SK-N-SH (cell line): ENCODE results near the gene GMPPA. TPM values are rescaled to one million over a fixed set of nuclear protein-coding genes. Genes with fewer than 3 reads are reported as not detected.
A peak's percentile ranks its signal among the peaks of the same experiment; 100 is the strongest.

Source experiments
- CTCF ChIA-PET: fragments of 300-600, 350-600 bp; formaldehyde crosslinking; extraction: SDS; loops from one replicate; lab custom pipeline; 2021; lab: Yijun Ruan, JAX
- POLR2A ChIA-PET: fragments of 350-600 bp; sonication (Branson Sonifier 250); formaldehyde crosslinking; extraction: SDS; loops from one replicate; lab custom pipeline; 2020; ENCODE audit warnings: antibody characterized with exemption, inconsistent platforms; lab: Yijun Ruan, JAX
- DNase-seq: peaks from one replicate; pipeline ENCODE4 v3.0.0; 2012
- H2AFZ ChIP-seq: fragments of 200-600 bp; sonication (generic); 2 replicates; pipeline ENCODE4 v1.8.1; 2016; ENCODE audit warnings: antibody characterized with exemption, mild to moderate bottlenecking, low read depth
- H3F3A ChIP-seq: fragments of 200-600 bp; sonication (generic); replicated peaks from 2 replicates; pipeline ENCODE3; 2016; ENCODE audit warnings: antibody characterized with exemption, mild to moderate bottlenecking; ENCODE audit not compliant: insufficient read depth
- H3K27ac ChIP-seq, 2 experiments: fragments of 200-500 bp in 1 of 2; fragments of 200-600 bp in 1 of 2; sonication (Bioruptor generic) in 1 of 2; sonication (generic), shearing (Covaris generic) in 1 of 2; 2 replicates each; pipeline versions ENCODE4 v1.5.1 to v1.6.1; 2014 to 2016; ENCODE audit warnings: low read depth in 2 of 2, inconsistent platforms in 1 of 2, low read length in 1 of 2, mild to moderate bottlenecking in 1 of 2, mixed read lengths in 1 of 2
- H3K27me3 ChIP-seq: fragments of 200-600 bp; sonication (generic), shearing (Covaris generic); 2 replicates; pipeline ENCODE4 v1.6.1; 2016; ENCODE audit warnings: mixed run types; ENCODE audit not compliant: insufficient read depth
- H3K36me3 ChIP-seq, 2 experiments: fragments of 200-500 bp in 1 of 2; fragments of 200-600 bp in 1 of 2; sonication (Bioruptor generic) in 1 of 2; sonication (generic) in 1 of 2; replicated peaks in 1 of 2; 2 replicates each; pipeline versions ENCODE3 to v1.5.1; 2014 to 2016; ENCODE audit warnings: low read length in 1 of 2, mild to moderate bottlenecking in 1 of 2; ENCODE audit not compliant: insufficient read depth in 2 of 2, control insufficient read depth in 1 of 2
- H3K4me1 ChIP-seq, 2 experiments: fragments of 200-500 bp in 1 of 2; fragments of 200-600 bp in 1 of 2; sonication (Bioruptor generic) in 1 of 2; sonication (generic), shearing (Covaris generic) in 1 of 2; 2 replicates each; pipeline versions ENCODE4 v1.5.1 to v1.6.1; 2014 to 2016; ENCODE audit warnings: low read depth in 1 of 2, low read length in 1 of 2, mixed run types in 1 of 2; ENCODE audit not compliant: insufficient read depth in 2 of 2, control insufficient read depth in 1 of 2
- H3K4me2 ChIP-seq: fragments of 200-600 bp; sonication (generic), shearing (Covaris generic); 2 replicates; pipeline ENCODE4 v1.6.1; 2017; ENCODE audit warnings: mixed run types
- H3K4me3 ChIP-seq, 2 experiments: fragments of 200-500 bp in 1 of 2; fragments of 200-600 bp in 1 of 2; sonication (Bioruptor generic) in 1 of 2; sonication (generic), shearing (Covaris generic) in 1 of 2; 2 replicates each; pipeline versions ENCODE4 v1.5.1 to v1.8.1; 2014 to 2016; ENCODE audit warnings: low read depth in 2 of 2, inconsistent platforms in 1 of 2, low read length in 1 of 2, mild to moderate bottlenecking in 1 of 2, mixed read lengths in 1 of 2, moderate library complexity in 1 of 2
- H3K79me2 ChIP-seq: fragments of 200-600 bp; sonication (generic); 2 replicates; pipeline ENCODE4 v1.8.1; 2017; ENCODE audit warnings: mild to moderate bottlenecking; ENCODE audit not compliant: insufficient read depth
- H3K9ac ChIP-seq: fragments of 200-600 bp; sonication (generic); 2 replicates; pipeline ENCODE4 v1.6.1; 2017; ENCODE audit warnings: mixed run types
- H3K9me2 ChIP-seq: fragments of 200-600 bp; sonication (generic); 2 replicates; pipeline ENCODE4 v1.6.1; 2017; ENCODE audit warnings: mixed run types
- H3K9me3 ChIP-seq: fragments of 200-600 bp; sonication (generic); 2 replicates; pipeline ENCODE4 v1.6.1; 2017; ENCODE audit warnings: mixed run types, mild to moderate bottlenecking, moderate library complexity
- H4K20me1 ChIP-seq: fragments of 200-600 bp; sonication (generic); 2 replicates; pipeline ENCODE4 v1.6.1; 2017; ENCODE audit warnings: mild to moderate bottlenecking, mixed run types; ENCODE audit not compliant: insufficient read depth
- EP300 ChIP-seq, 2 experiments: IDR thresholded peaks; 2 replicates each; pipeline versions ENCODE4 v1.4.0 to v1.6.1; 2012; ENCODE audit warnings: borderline replicate concordance in 1 of 2, low read depth in 1 of 2, low read length in 1 of 2
- EZH2phosphoT487 ChIP-seq: fragments of 200-600 bp; sonication (generic); IDR thresholded peaks from 2 replicates; pipeline ENCODE4 v1.6.1; 2017; ENCODE audit warnings: low read depth, mixed run types, mild to moderate bottlenecking, antibody characterized with exemption, moderate library complexity, borderline replicate concordance
- GATA2 ChIP-seq: sonication (generic); formaldehyde crosslinking; IDR thresholded peaks from 2 replicates; pipeline ENCODE4 v1.5.0; 2020; ENCODE audit warnings: mild to moderate bottlenecking, missing genetic modification reagents
- JUND ChIP-seq: IDR thresholded peaks from 2 replicates; pipeline ENCODE4 v1.4.0; 2012
- MAX ChIP-seq: IDR thresholded peaks from 2 replicates; pipeline ENCODE4 v1.4.0; 2012; ENCODE audit warnings: low read depth
- MXI1 ChIP-seq: IDR thresholded peaks from 2 replicates; pipeline ENCODE4 v1.6.1; 2012; ENCODE audit warnings: mild to moderate bottlenecking, low read depth, low read length, improper control_type of control experiment
- NFIC ChIP-seq: IDR thresholded peaks from 2 replicates; pipeline ENCODE4 v1.4.0; 2012; ENCODE audit warnings: borderline replicate concordance
- NRF1 ChIP-seq: IDR thresholded peaks from 2 replicates; pipeline ENCODE4 v1.6.1; 2012; ENCODE audit warnings: low read depth, mild to moderate bottlenecking, low read length
- RFX5 ChIP-seq: IDR thresholded peaks from 2 replicates; pipeline ENCODE4 v1.6.1; 2012; ENCODE audit warnings: mild to moderate bottlenecking, improper control_type of control experiment, low read length
- RXRA ChIP-seq: IDR thresholded peaks from 2 replicates; pipeline ENCODE4 v1.4.0; 2012; ENCODE audit warnings: low read depth, mild to moderate bottlenecking, borderline replicate concordance
- TAF1 ChIP-seq: IDR thresholded peaks from 2 replicates; pipeline ENCODE4 v1.6.1; 2012; ENCODE audit warnings: low read depth, mild to moderate bottlenecking, low read length, moderate library complexity, borderline replicate concordance
- USF2 ChIP-seq: fragments of 150-350 bp; IDR thresholded peaks from 2 replicates; pipeline ENCODE4 v1.6.1; 2017; ENCODE audit warnings: antibody characterized with exemption, low read length, low read depth, borderline replicate concordance
- YY1 ChIP-seq: IDR thresholded peaks from 2 replicates; pipeline ENCODE4 v1.4.0; 2012; ENCODE audit warnings: low read depth, mild to moderate bottlenecking
- ZBTB33 ChIP-seq: IDR thresholded peaks from 2 replicates; pipeline ENCODE4 v1.4.0; 2012; ENCODE audit warnings: low read depth, borderline replicate concordance
- WGBS: methylation state at CpG from one replicate; pipeline ENCODE4 v1.1.6; 2017; ENCODE audit warnings: low lambda C conversion rate; 5-methylcytosine and 5-hydroxymethylcytosine counted together
- polyA plus RNA-seq, 3 experiments: library from polyadenylated mRNA; depleted of rRNA; stranded (reverse); fragments of >200 nt; gene quantifications; 2 replicates each; pipeline ENCODE4 v1.2.3, GENCODE V29; 2012
- TF ChIP-seq, protein P1 (sequence below): fragments of 150-350 bp; IDR thresholded peaks from 2 replicates; pipeline ENCODE4 v1.6.1; 2016; ENCODE audit warnings: mild to moderate bottlenecking, low read depth, low read length
- TF ChIP-seq, protein P2 (sequence below): fragments of 200-600 bp; sonication (generic); IDR thresholded peaks from 2 replicates; pipeline ENCODE4 v1.6.1; 2017; ENCODE audit warnings: antibody characterized with exemption, mild to moderate bottlenecking, moderate library complexity

GMPPA gene
- polyA plus RNA-seq, 1 of the 3 experiments (the other 2 are of a cell fraction) = 61.3 TPM

DNA sequence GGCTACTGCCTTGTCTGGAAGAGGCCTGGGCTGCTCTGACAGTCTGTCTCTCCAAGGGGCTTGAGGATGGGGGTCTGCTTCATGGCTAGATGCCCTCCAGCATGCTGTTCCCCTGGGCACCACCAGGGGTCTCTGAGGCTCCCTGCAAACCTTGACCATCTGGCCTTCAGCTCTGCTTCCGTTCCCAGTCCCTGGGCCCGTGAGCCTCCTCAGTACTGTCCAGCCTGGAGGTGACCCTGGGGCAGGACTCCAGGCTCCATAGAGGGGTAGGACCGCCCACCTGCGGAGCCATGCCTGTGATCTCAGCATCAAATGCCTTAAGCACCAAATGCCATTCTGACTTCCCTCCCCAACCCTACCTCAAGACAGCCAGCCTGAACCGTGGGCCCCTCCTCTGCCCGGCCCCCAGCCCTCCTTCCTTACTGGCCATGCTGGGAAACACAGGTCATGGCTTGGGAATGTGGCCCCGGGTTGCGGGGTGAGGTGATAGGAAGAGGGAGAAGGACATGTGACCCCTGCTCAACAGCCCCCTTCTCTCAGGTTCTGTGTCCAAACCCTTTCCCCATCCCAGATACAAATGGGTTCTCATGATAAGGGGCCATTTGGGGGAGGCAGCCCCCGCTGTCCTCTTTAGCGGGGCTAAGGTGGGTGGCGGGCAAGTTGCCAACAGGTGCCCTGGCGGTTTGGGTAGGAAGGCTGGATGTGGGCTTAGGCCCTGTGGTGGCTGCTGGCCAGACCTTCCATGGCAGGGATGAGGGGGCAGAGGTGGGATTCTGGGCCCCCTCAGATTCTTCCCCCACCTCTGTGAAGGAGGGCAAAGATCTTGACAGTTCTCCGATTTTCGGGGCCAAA lies 39.0 kb upstream of the GMPPA start (continued):
- no peak for TF ChIP-seq ZBTB33
- TF ChIP-seq JUND = no peak
- TF ChIP-seq YY1 = no peak
- TF ChIP-seq TAF1 = no peak
- no peak for TF ChIP-seq NRF1
- TF ChIP-seq, protein P1, sequence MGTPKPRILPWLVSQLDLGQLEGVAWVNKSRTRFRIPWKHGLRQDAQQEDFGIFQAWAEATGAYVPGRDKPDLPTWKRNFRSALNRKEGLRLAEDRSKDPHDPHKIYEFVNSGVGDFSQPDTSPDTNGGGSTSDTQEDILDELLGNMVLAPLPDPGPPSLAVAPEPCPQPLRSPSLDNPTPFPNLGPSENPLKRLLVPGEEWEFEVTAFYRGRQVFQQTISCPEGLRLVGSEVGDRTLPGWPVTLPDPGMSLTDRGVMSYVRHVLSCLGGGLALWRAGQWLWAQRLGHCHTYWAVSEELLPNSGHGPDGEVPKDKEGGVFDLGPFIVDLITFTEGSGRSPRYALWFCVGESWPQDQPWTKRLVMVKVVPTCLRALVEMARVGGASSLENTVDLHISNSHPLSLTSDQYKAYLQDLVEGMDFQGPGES = no peak
- no peak for TF ChIP-seq NFIC
- TF ChIP-seq GATA2 = no peak
- no peak for TF ChIP-seq EZH2phosphoT487
- no peak for TF ChIP-seq MAX
- TF ChIP-seq RXRA = no peak

- POLR2A ChIA-PET = interaction anchor here (0.5 to 2.3 kb wide), 12 partner anchors 15 to 128 kb away, joined by 3 to 15 read pairs (median 5); partner anchors contain the start of genes ASIC4 and GMPPA
- TF ChIP-seq USF2 = no peak
- TF ChIP-seq RFX5 = no peak
- TF ChIP-seq MXI1 = 0 out of 2 replicates have a peak, but pooled peaks have one; percentile 30
- no peak; the same call in 1 of the 2 replicates for TF ChIP-seq NFIC
- TF ChIP-seq EP300 (IDR thresholded peaks at IDR 0.05; ENCODE audit: borderline replicate concordance in 1 of 2, low read depth in 1 of 2, low read length in 1 of 2) = peak in 1 of 2 experiments; percentile 37; a peak in 2 of 4 replicates
- TF ChIP-seq YY1 = no peak
- no peak for TF ChIP-seq ZBTB33
- TF ChIP-seq, protein P2, sequence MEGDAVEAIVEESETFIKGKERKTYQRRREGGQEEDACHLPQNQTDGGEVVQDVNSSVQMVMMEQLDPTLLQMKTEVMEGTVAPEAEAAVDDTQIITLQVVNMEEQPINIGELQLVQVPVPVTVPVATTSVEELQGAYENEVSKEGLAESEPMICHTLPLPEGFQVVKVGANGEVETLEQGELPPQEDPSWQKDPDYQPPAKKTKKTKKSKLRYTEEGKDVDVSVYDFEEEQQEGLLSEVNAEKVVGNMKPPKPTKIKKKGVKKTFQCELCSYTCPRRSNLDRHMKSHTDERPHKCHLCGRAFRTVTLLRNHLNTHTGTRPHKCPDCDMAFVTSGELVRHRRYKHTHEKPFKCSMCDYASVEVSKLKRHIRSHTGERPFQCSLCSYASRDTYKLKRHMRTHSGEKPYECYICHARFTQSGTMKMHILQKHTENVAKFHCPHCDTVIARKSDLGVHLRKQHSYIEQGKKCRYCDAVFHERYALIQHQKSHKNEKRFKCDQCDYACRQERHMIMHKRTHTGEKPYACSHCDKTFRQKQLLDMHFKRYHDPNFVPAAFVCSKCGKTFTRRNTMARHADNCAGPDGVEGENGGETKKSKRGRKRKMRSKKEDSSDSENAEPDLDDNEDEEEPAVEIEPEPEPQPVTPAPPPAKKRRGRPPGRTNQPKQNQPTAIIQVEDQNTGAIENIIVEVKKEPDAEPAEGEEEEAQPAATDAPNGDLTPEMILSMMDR = no peak
- no peak for TF ChIP-seq TAF1
- no peak for TF ChIP-seq JUND
- TF ChIP-seq, protein P1 = no peak
- TF ChIP-seq EZH2phosphoT487 = no peak
These were observed 38.2 kb upstream of the GMPPA start for GRCh38 chr2:219460424-219460926.

More at GRCh38 chr2:219460424-219460926, 38.2 kb upstream of the GMPPA start:
- Histone ChIP-seq H3K9me2 (no peaks in the 10 kb centered on the region), H3K36me3 (peaks cover 25 to 48% of the 10 kb centered on the region in 2 experiments), H3F3A (peaks cover 9% of the 10 kb centered on the region), H3K27ac (peak overlapping the region; percentile 29 to 92; a peak in 3 of 4 replicates), H3K9me3 (no peaks in the 10 kb centered on the region), H4K20me1 (no peaks in the 10 kb centered on the region), H3K4me2 (peak overlapping the region; percentile 78), H3K27me3 (no peaks in the 10 kb centered on the region), H3K4me1 (peaks cover 17 to 27% of the 10 kb centered on the region in 2 experiments), H3K79me2 (peaks cover 9% of the 10 kb centered on the region; the same call in 1 of the 2 replicates), H3K4me3 (no peak overlapping the region), H2AFZ (no peak overlapping the region), H3K9ac (no peak overlapping the region; the same call in 1 of the 2 replicates)
- CTCF ChIA-PET = interaction anchor here (0.8 to 10.9 kb wide), 13 partner anchors 12 to 301 kb away, joined by 3 to 159 read pairs (median 9); partner anchors contain the start of gene CHPF
- WGBS = 53% methylated on average over 18 of the region's 18 CpGs
- DNase-seq = peak; percentile 88
